NCI-H146 treated with DMSO at 0.1 percent for 48 hours (cell line): Measurements from ENCODE around the gene BMPER.

Source experiments
- DNase-seq: peaks from one replicate; lab custom pipeline; 2025; ENCODE audit not compliant: unreplicated experiment; lab: John Stamatoyannopoulos, UW

BMPER gene

GRCh38 chr7:34086981-34087380 lies 181.6 kb downstream of the BMPER start:
- DNase-seq: no peak

- no peak for DNase-seq
These were observed 182.9 kb downstream of the BMPER start for GRCh38 chr7:34087892-34088891.

- no peak for DNase-seq
These were observed 185.5 kb downstream of the BMPER start for GRCh38 chr7:34090816-34091215.

- DNase-seq: no peak
These were observed 186.1 kb downstream of the BMPER start for GRCh38 chr7:34091321-34091917.

- DNase-seq: no peak
These were observed 187.9 kb downstream of the BMPER start for GRCh38 chr7:34093276-34093675.

- DNase-seq: no peak
These were observed 190.9 kb downstream of the BMPER start for GRCh38 chr7:34096198-34096651.

GRCh38 chr7:34096777-34097176 lies 191.4 kb downstream of the BMPER start:
- DNase-seq: no peak

- DNase-seq: no peak
These were observed 195.3 kb downstream of the BMPER start for GRCh38 chr7:34100661-34101060.

- no peak for DNase-seq
These were observed 198.8 kb downstream of the BMPER start for GRCh38 chr7:34104115-34104514.

GRCh38 chr7:34104992-34105391 lies 199.7 kb downstream of the BMPER start:
- DNase-seq: no peak

- DNase-seq: no peak
These were observed 201.9 kb downstream of the BMPER start for GRCh38 chr7:34107276-34107675.

- DNase-seq: no peak
These were observed 202.8 kb downstream of the BMPER start for GRCh38 chr7:34108165-34108564.

- DNase-seq: no peak
These were observed 204.8 kb downstream of the BMPER start for GRCh38 chr7:34109936-34110780.

- no peak for DNase-seq
These were observed 205.7 kb downstream of the BMPER start for GRCh38 chr7:34111031-34111430.

- DNase-seq: no peak
These were observed 210.2 kb downstream of the BMPER start for GRCh38 chr7:34115503-34115902.

GRCh38 chr7:34117573-34117972 lies 212.2 kb downstream of the BMPER start:
- DNase-seq: no peak

- DNase-seq: no peak
These were observed 216.0 kb downstream of the BMPER start for GRCh38 chr7:34121366-34121765.

GRCh38 chr7:34123316-34123715 lies 218.0 kb downstream of the BMPER start:
- DNase-seq: no peak

- DNase-seq: no peak
These were observed 219.4 kb downstream of the BMPER start for GRCh38 chr7:34124765-34125164.

GRCh38 chr7:34128762-34129161 lies 223.4 kb downstream of the BMPER start:
- DNase-seq: no peak

GRCh38 chr7:34130558-34131295 lies 225.4 kb downstream of the BMPER start:
- no peak for DNase-seq
